MM.1S (cell line): ENCODE results near the gene SUMF2.
A peak's percentile ranks its signal among the peaks of the same experiment; 100 is the strongest.
"Not testable (repeated sequence)": the region's sequence is repeated elsewhere in the genome, so short reads cannot be mapped to it uniquely, and the experiment has no call there.

Source experiments
- DNase-seq: peaks from one replicate; pipeline ENCODE4 v3.0.0-alpha.2; 2015
- H2AFZ ChIP-seq: fragments of 300-600 bp; sonication (generic); 2 replicates; pipeline ENCODE4 v1.6.0; 2016; ENCODE audit warnings: antibody characterized with exemption, low read length
- H3F3A ChIP-seq: fragments of 300-600 bp; sonication (generic); 2 replicates; pipeline ENCODE4 v1.6.1; 2016; ENCODE audit warnings: mild to moderate bottlenecking, antibody characterized with exemption, low read length, moderate library complexity, mixed read lengths; ENCODE audit not compliant: insufficient read depth
- H3K27ac ChIP-seq: fragments of 300-600 bp; sonication (generic); 2 replicates; pipeline ENCODE4 v1.5.1; 2016; ENCODE audit warnings: mild to moderate bottlenecking, low read length
- H3K27me3 ChIP-seq: fragments of 300-600 bp; sonication (generic); replicated peaks from 2 replicates; pipeline ENCODE4 v1.6.0; 2016; ENCODE audit warnings: low read length; ENCODE audit not compliant: insufficient read depth
- H3K36me3 ChIP-seq: fragments of 300-600 bp; sonication (generic); replicated peaks from 2 replicates; pipeline ENCODE4 v1.6.1; 2016; ENCODE audit warnings: mild to moderate bottlenecking, low read length, mixed read lengths; ENCODE audit not compliant: insufficient read depth
- H3K4me1 ChIP-seq: fragments of 300-600 bp; sonication (generic); 2 replicates; pipeline ENCODE4 v1.6.1; 2016; ENCODE audit warnings: low read length, mixed read lengths
- H3K4me2 ChIP-seq: fragments of 300-600 bp; sonication (generic); 2 replicates; pipeline ENCODE4 v1.6.0; 2016; ENCODE audit warnings: low read depth, low read length
- H3K4me3 ChIP-seq: fragments of 300-600 bp; sonication (generic); 2 replicates; pipeline ENCODE4 v1.5.1; 2016; ENCODE audit warnings: low read length, mixed read lengths
- H3K79me2 ChIP-seq: fragments of 300-600 bp; sonication (generic); 2 replicates; pipeline ENCODE4 v1.6.1; 2016; ENCODE audit warnings: mixed run types, low read length, mixed read lengths
- H3K9ac ChIP-seq: fragments of 300-600 bp; sonication (generic); 2 replicates; pipeline ENCODE4 v1.6.1; 2016; ENCODE audit warnings: low read length, mixed read lengths
- H3K9me2 ChIP-seq: fragments of 300-600 bp; sonication (generic); replicated peaks from 2 replicates; pipeline ENCODE4 v1.6.1; 2016; ENCODE audit warnings: mild to moderate bottlenecking, low read length, mixed read lengths; ENCODE audit not compliant: insufficient read depth
- H3K9me3 ChIP-seq: fragments of 300-600 bp; sonication (generic); replicated peaks from 2 replicates; pipeline ENCODE4 v1.6.1; 2016; ENCODE audit warnings: mild to moderate bottlenecking, low read length, mixed read lengths; ENCODE audit not compliant: insufficient read depth
- H4K20me1 ChIP-seq: fragments of 300-600 bp; sonication (generic); 2 replicates; pipeline ENCODE4 v1.6.1; 2016; ENCODE audit warnings: mild to moderate bottlenecking, low read length, moderate library complexity, mixed read lengths; ENCODE audit not compliant: insufficient read depth
- EZH2 ChIP-seq: fragments of 300-600 bp; sonication (generic); optimal IDR thresholded peaks from 2 replicates; pipeline ENCODE3; 2017; ENCODE audit warnings: low read depth, mild to moderate bottlenecking, antibody characterized with exemption, low read length, mixed read lengths
- EZH2phosphoT487 ChIP-seq: fragments of 300-600 bp; sonication (generic); IDR thresholded peaks from 2 replicates; pipeline ENCODE4 v1.6.1; 2018; ENCODE audit warnings: antibody characterized with exemption, low read length
- TF ChIP-seq, protein P1 (sequence below): fragments of 300-600 bp; sonication (generic); IDR thresholded peaks from 2 replicates; pipeline ENCODE4 v1.5.1; 2016; ENCODE audit warnings: antibody characterized with exemption, low read length, mixed read lengths

SUMF2 gene

DNA sequence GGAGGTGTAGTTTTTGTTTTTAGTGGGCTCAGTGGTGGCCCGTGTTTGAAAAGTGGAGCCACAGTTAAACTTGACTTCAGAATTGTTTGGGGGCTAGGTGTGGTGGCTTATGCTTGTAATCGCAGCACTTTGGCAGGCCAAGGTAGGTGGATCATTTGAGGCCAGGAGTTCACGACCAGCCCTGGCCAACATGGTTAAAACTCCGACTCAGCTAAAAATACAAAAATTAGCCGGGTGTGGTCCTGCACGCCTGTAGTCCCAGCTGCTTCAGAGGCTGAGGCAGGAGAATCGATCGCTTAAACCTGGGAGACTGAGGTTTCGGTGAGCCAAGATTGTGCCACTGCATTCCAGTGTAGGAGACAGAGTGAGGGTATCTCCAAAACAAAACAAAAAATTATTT, 10.7 kb upstream of the SUMF2 start:
- no peak overlapping the region for H3K4me3 ChIP-seq
- peak overlapping the region; percentile 57; the same call in 1 of the 2 replicates for H3K4me2 ChIP-seq

DNA sequence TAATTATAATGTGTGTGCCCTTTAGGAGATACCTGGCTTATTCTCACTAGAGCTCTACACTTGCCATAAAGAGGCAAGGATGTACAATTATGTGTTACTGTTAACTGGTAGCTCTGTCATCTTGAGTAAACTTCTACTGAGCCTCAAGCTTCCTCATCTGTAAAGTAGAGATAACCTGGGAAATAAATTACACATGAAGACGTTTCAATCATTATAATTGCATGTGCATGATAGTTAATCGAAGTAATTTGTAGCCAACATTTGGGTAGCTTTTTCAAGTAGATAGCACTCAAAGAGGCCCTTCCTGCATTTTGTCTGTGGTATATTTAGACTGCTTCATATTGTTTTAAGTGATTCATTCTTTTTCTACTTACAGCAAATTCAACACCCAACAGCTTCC, 10.1 kb upstream of the SUMF2 start:
- Histone ChIP-seq H3F3A (peaks cover 6% of the 10 kb centered on the region; the same call in 1 of the 2 replicates), H3K9ac (no peak overlapping the region), H3K9me2 (no peaks in the 10 kb centered on the region), H3K27ac (no peak overlapping the region), H4K20me1 (no peaks in the 10 kb centered on the region; the same call in 1 of the 2 replicates), H3K79me2 (peaks cover 83% of the 10 kb centered on the region), H3K4me2 (no peak overlapping the region), H3K27me3 (no peaks in the 10 kb centered on the region), H3K36me3 (peaks cover 32% of the 10 kb centered on the region), H2AFZ (no peak overlapping the region), H3K9me3 (no peaks in the 10 kb centered on the region), H3K4me1 (peaks cover 10% of the 10 kb centered on the region), H3K4me3 (no peak overlapping the region)
- DNase-seq, result no peak
- TF ChIP-seq, protein P1, sequence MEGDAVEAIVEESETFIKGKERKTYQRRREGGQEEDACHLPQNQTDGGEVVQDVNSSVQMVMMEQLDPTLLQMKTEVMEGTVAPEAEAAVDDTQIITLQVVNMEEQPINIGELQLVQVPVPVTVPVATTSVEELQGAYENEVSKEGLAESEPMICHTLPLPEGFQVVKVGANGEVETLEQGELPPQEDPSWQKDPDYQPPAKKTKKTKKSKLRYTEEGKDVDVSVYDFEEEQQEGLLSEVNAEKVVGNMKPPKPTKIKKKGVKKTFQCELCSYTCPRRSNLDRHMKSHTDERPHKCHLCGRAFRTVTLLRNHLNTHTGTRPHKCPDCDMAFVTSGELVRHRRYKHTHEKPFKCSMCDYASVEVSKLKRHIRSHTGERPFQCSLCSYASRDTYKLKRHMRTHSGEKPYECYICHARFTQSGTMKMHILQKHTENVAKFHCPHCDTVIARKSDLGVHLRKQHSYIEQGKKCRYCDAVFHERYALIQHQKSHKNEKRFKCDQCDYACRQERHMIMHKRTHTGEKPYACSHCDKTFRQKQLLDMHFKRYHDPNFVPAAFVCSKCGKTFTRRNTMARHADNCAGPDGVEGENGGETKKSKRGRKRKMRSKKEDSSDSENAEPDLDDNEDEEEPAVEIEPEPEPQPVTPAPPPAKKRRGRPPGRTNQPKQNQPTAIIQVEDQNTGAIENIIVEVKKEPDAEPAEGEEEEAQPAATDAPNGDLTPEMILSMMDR, result no peak

More for the DNA sequence above, 10.7 kb upstream of the SUMF2 start:
- peaks cover 79% of the 10 kb centered on the region for H3K79me2 ChIP-seq
- no peaks in the 10 kb centered on the region for H3K9me3 ChIP-seq
- no peaks in the 10 kb centered on the region; the same call in 1 of the 2 replicates for H4K20me1 ChIP-seq
- no peak overlapping the region for H2AFZ ChIP-seq
- H3K9ac ChIP-seq, result no peak overlapping the region; the same call in 1 of the 2 replicates
- H3K4me1 ChIP-seq, result peaks cover 10% of the 10 kb centered on the region
- H3F3A ChIP-seq, result peaks cover 8% of the 10 kb centered on the region; the same call in 1 of the 2 replicates
- no peaks in the 10 kb centered on the region for H3K9me2 ChIP-seq
- H3K27ac ChIP-seq, result no peak overlapping the region
- peaks cover 27% of the 10 kb centered on the region for H3K36me3 ChIP-seq
- H3K27me3 ChIP-seq, result no peaks in the 10 kb centered on the region
- no peak for TF ChIP-seq EZH2
- DNase-seq, result no peak

- peak overlapping the region; percentile 13; the same call in 1 of the 2 replicates for H3K27ac ChIP-seq
- no peak overlapping the region for H3K4me3 ChIP-seq
- H3K79me2 ChIP-seq, result peaks cover 43% of the 10 kb centered on the region
- DNase-seq, result no peak
- H3K9ac ChIP-seq, result no peak overlapping the region
- H3F3A ChIP-seq, result peaks cover 33% of the 10 kb centered on the region
- no peaks in the 10 kb centered on the region for H3K9me2 ChIP-seq
- H3K9me3 ChIP-seq, result no peaks in the 10 kb centered on the region
- H3K27me3 ChIP-seq, result no peaks in the 10 kb centered on the region
- H3K36me3 ChIP-seq, result peaks cover 36% of the 10 kb centered on the region
- H3K4me1 ChIP-seq, result peaks cover 17% of the 10 kb centered on the region
- no peaks in the 10 kb centered on the region for H4K20me1 ChIP-seq
- no peak overlapping the region for H2AFZ ChIP-seq
- TF ChIP-seq EZH2phosphoT487, result no peak
- TF ChIP-seq, protein P1, result no peak
- no peak for TF ChIP-seq EZH2
- H3K4me2 ChIP-seq, result no peak overlapping the region
These were observed 1.7 kb upstream of the SUMF2 start for GRCh38 chr7:56062382-56062781.

GRCh38 chr7:56063500-56063881, 595 bp upstream of the SUMF2 start:
- Histone ChIP-seq H3K4me3 (peak overlapping the region; percentile 69; the same call in 1 of the 2 replicates), H3K27ac (peak overlapping the region; percentile 72; the same call in 1 of the 2 replicates), H3K27me3 (no peaks in the 10 kb centered on the region), H3K9ac (peak overlapping the region; percentile 68; the same call in 1 of the 2 replicates), H3K79me2 (peaks cover 32% of the 10 kb centered on the region), H2AFZ (0 out of 2 replicates have a peak overlapping the region, but pooled peaks have one; percentile 38), H3K4me1 (peaks cover 17% of the 10 kb centered on the region), H4K20me1 (no peaks in the 10 kb centered on the region), H3K4me2 (peak overlapping the region; percentile 92), H3K9me2 (no peaks in the 10 kb centered on the region), H3K36me3 (peaks cover 29% of the 10 kb centered on the region), H3K9me3 (no peaks in the 10 kb centered on the region), H3F3A (peaks cover 33% of the 10 kb centered on the region)
- no peak for DNase-seq
- TF ChIP-seq EZH2 (no peak), EZH2phosphoT487 (no peak)
- TF ChIP-seq, protein P1, result no peak

GRCh38 chr7:56066376-56066775, 2.3 kb downstream of the SUMF2 start:
- not testable (repeated sequence) for H3K4me3 ChIP-seq, H3K9me3 ChIP-seq, H3K27ac ChIP-seq, H3K79me2 ChIP-seq, H3K9ac ChIP-seq, H3K4me2 ChIP-seq, H2AFZ ChIP-seq, H3K27me3 ChIP-seq, H4K20me1 ChIP-seq, DNase-seq, H3K9me2 ChIP-seq
- peaks cover 11% of the 10 kb centered on the region for H3K4me1 ChIP-seq
- peaks cover 12% of the 10 kb centered on the region; the same call in 1 of the 2 replicates for H3K36me3 ChIP-seq
- peaks cover 27% of the 10 kb centered on the region for H3F3A ChIP-seq
